ENCODE data around the gene C16orf95. TPM values are rescaled to one million over a fixed set of nuclear protein-coding genes. Genes with fewer than 3 reads are reported as not detected.
"Not testable (repeated sequence)": the region's sequence is repeated elsewhere in the genome, so short reads cannot be mapped to it uniquely, and the experiment has no call there.

The C16orf95 gene
- total and polyA plus RNA-seq, 7 donors, result 0.36 to 6.6 (median 2.2) TPM; not detected in 1

GRCh38 chr16:87342504-87342903 lies 25.3 kb upstream of the C16orf95 start:
- Histone ChIP-seq H3K27me3 (no peaks in the 10 kb centered on the region), H3K4me1 (peaks cover 0 to 8% (median 2%) of the 10 kb centered on the region in 4 donors), H3K4me3 (no peak overlapping the region), H3K27ac (no peak overlapping the region), H3K36me3 (peaks cover 33 to 85% (median 56%) of the 10 kb centered on the region in 4 donors), H3K9me3 (no peaks in the 10 kb centered on the region)
- TF ChIP-seq CTCF (IDR thresholded peaks at IDR 0.05), result no peak
- TF ChIP-seq POLR2A (IDR thresholded peaks at IDR 0.05), result no peak
- no peak for TF ChIP-seq EP300 (IDR thresholded peaks at IDR 0.05)
- TF ChIP-seq POLR2AphosphoS5 (IDR thresholded peaks at IDR 0.05), result no peak
- WGBS, 2 donors, result 96 to 97% methylated on average over 20 of the region's 20 CpGs
- intact Hi-C loops (cut with DNase I), result no loop called here
- DNase-seq, result no peak

- 95 to 96% methylated on average over 5 of the region's 5 CpGs for WGBS, 2 donors
- no peak for TF ChIP-seq POLR2A (IDR thresholded peaks at IDR 0.05)
- peaks cover 22 to 73% (median 52%) of the 10 kb centered on the region in 4 donors for H3K36me3 ChIP-seq
These were observed 23.0 kb upstream of the C16orf95 start for GRCh38 chr16:87340198-87340597.

GRCh38 chr16:87339724-87340105 lies 22.5 kb upstream of the C16orf95 start:
- H3K4me3 ChIP-seq; DNase-seq; H3K27ac ChIP-seq; H3K9me3 ChIP-seq; intact Hi-C loops (cut with DNase I); H3K4me1 ChIP-seq; H3K27me3 ChIP-seq: not testable (repeated sequence)
- peaks cover 25 to 78% (median 55%) of the 10 kb centered on the region in 4 donors for H3K36me3 ChIP-seq
- 97 to 98% methylated on average over 11 of the region's 11 CpGs for WGBS, 2 donors

More at GRCh38 chr16:87340198-87340597, 23.0 kb upstream of the C16orf95 start:
- DNase-seq, result no peak
- no peaks in the 10 kb centered on the region for H3K9me3 ChIP-seq
- no peaks in the 10 kb centered on the region for H3K27me3 ChIP-seq
- peaks cover 0 to 7% (median 0%) of the 10 kb centered on the region in 4 donors for H3K4me1 ChIP-seq
- intact Hi-C loops (cut with DNase I), result no loop called here
- H3K27ac ChIP-seq, result no peak overlapping the region
- H3K4me3 ChIP-seq, result no peak overlapping the region

- H3K27ac ChIP-seq, result no peak overlapping the region
- no peaks in the 10 kb centered on the region for H3K4me1 ChIP-seq
- H3K36me3 ChIP-seq, result peaks cover 30 to 80% (median 57%) of the 10 kb centered on the region in 4 donors
- TF ChIP-seq CTCF (IDR thresholded peaks at IDR 0.05), result no peak
- TF ChIP-seq EP300 (IDR thresholded peaks at IDR 0.05), result no peak
- TF ChIP-seq POLR2AphosphoS5 (IDR thresholded peaks at IDR 0.05), result no peak
- no peak for TF ChIP-seq POLR2A (IDR thresholded peaks at IDR 0.05)
- no peak overlapping the region for H3K4me3 ChIP-seq
- no peaks in the 10 kb centered on the region for H3K27me3 ChIP-seq
- H3K9me3 ChIP-seq, result no peaks in the 10 kb centered on the region
- WGBS, 2 donors, result 95 to 96% methylated on average over 17 of the region's 17 CpGs
- DNase-seq, result no peak
- intact Hi-C loops (cut with DNase I), result no loop called here
These were observed 22.0 kb upstream of the C16orf95 start for GRCh38 chr16:87339086-87339723.

- Histone ChIP-seq H3K9me3 (no peaks in the 10 kb centered on the region), H3K4me3 (no peak overlapping the region), H3K4me1 (no peaks in the 10 kb centered on the region), H3K27ac (no peak overlapping the region), H3K36me3 (peaks cover 38 to 80% (median 59%) of the 10 kb centered on the region in 4 donors), H3K27me3 (no peaks in the 10 kb centered on the region)
- TF ChIP-seq EP300 (IDR thresholded peaks at IDR 0.05), result no peak
- WGBS, 2 donors, result 96% methylated on average over 18 of the region's 18 CpGs
- intact Hi-C loops (cut with DNase I), result no loop called here
- no peak for DNase-seq
These were observed 21.1 kb upstream of the C16orf95 start for GRCh38 chr16:87338155-87338765.

GRCh38 chr16:87337262-87337771 lies 20.1 kb upstream of the C16orf95 start:
- Histone ChIP-seq H3K27ac (no peak overlapping the region), H3K9me3 (no peaks in the 10 kb centered on the region), H3K27me3 (no peaks in the 10 kb centered on the region), H3K4me3 (no peak overlapping the region), H3K36me3 (peaks cover 29 to 80% (median 58%) of the 10 kb centered on the region in 4 donors), H3K4me1 (peaks cover 0 to 9% (median 2%) of the 10 kb centered on the region in 4 donors)
- intact Hi-C loops (cut with DNase I), result no loop called here
- no peak for TF ChIP-seq CTCF (IDR thresholded peaks at IDR 0.05)
- no peak for TF ChIP-seq EP300 (IDR thresholded peaks at IDR 0.05)
- TF ChIP-seq POLR2AphosphoS5 (IDR thresholded peaks at IDR 0.05), result no peak
- TF ChIP-seq POLR2A (IDR thresholded peaks at IDR 0.05), result no peak
- DNase-seq, result no peak
- 61 to 87% methylated on average over 16 of the region's 16 CpGs for WGBS, 2 donors

Measured in sigmoid colon (tissue), 7 donors.